Middle frontal gyrus (tissue), 1 donor: ENCODE data around the gene DHX15.

ENCODE experiments used
- DNase-seq: peaks from one replicate; pipeline ENCODE4 v3.0.0-alpha.2; 2015; ENCODE audit warnings: low spot score; ENCODE audit errors: extremely low spot score

Gene DHX15

GRCh38 chr4:24495388-24495787 is 89.0 kb downstream of the DHX15 start:
- DNase-seq, result no peak

DNA sequence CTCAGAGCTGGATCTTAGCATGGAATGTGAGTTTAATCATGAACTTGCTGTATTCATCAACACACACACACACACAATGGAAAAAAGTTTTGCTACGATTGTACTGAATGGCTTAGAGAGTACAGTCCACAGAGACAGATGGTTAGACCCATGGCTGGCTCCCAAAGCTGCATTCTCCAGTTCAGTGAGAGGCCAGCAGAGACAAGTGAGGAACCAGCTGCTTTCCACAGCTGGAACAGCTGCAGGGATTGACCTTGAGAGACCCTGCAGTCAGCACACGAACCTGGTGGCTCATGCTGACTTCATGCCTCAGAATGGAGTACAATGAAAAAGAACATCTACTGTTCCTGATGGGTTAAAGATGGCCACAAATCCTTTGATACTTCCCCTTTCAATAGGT is 94.5 kb downstream of the DHX15 start:
- DNase-seq, result no peak

DNA sequence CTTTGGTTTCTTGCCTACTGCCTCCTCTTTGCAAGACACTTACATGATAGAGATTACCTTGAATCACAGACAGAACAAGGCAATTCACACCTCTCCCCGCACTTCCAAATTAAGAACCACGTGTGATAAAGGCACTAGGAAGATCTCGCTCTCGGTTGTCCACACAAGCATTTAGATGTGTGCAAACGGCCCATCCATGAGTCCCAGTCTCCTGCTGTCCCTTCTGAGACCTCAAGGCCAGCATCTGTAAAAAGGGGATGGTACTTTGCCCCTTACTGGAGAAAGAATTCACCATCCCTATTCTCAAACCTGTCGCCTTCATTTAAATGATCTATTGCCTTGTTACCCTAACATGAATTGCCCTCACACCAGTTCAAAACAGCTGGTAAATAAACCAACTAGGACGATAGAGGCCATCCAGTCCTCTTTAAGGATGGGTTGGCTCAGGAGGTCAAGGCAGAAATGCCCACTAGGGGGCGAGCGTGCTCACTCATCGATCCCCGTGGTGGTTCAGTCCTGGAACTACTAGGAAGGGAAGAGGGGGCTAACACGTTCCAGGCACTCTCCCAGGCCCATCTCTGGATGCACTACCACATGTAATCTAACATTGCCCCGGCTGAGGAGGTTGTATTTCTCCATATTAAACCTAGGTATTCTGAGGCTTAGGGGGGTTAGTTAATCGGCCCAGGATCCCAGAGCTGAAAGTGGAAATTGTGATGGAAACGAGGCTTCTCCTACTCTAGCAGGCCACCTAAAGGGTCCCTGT is 95.8 kb downstream of the DHX15 start:
- DNase-seq, result no peak

GRCh38 chr4:24482871-24483270 is 101.5 kb downstream of the DHX15 start:
- DNase-seq, result no peak

DNA sequence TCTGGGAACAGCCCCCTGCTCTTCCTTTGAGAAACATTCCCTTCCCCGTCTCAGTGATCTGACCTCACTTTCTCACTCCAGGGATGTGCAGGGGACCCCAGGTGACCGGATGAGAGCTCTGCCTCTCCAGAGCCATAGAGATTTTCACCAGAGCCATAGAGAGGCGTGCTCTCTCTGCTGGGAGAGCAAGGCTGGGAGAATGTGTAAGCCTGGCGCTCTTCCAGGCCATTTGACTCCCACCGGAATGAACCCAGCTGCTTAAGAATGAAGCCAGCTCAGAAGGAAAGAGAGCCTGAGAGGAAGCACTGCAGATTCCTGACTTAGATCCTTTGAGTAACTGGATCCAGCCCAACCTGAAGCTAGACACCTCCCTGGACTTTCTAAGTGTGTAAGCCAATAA is 106.4 kb downstream of the DHX15 start:
- DNase-seq, result no peak
